IMR-90 (cell line): ENCODE data around the gene RAB9A. TPM values are rescaled to one million over a fixed set of nuclear protein-coding genes. Genes with fewer than 3 reads are reported as not detected.

Source experiments
- ATAC-seq: fragments of 200-7000 bp; cut with Tn5 transposase; 2 replicates; pipeline ENCODE4 v1.9.1; 2020; ENCODE audit warnings: low read depth, mild to moderate bottlenecking, moderate library complexity
- BruUV-seq: library from RNA; stranded (reverse); fragments of 400-500 nt; replicated peaks from 2 replicates; lab custom pipeline; 2021; lab: Mats Ljungman, UMichigan
- CTCF ChIA-PET: fragments of 300-600 bp; formaldehyde crosslinking; extraction: SDS; loops from one replicate; lab custom pipeline; 2021; ENCODE audit warnings: antibody characterized with exemption; lab: Yijun Ruan, JAX
- POLR2A ChIA-PET: fragments of 300-600 bp; sonication (Branson Sonifier 250); formaldehyde crosslinking; loops from one replicate; lab custom pipeline; 2022; ENCODE audit warnings: antibody characterized with exemption; ENCODE audit not compliant: unreplicated experiment; lab: Charles Lee
- DNase-seq: peaks from one replicate; pipeline ENCODE4 v3.0.0; 2013
- H2AFZ ChIP-seq: replicated peaks from 2 replicates; pipeline ENCODE3; 2013; ENCODE audit warnings: low read length, mild to moderate bottlenecking; ENCODE audit not compliant: poor library complexity
- H2AK5ac ChIP-seq: 2 replicates; pipeline ENCODE4 v1.6.1; 2013; ENCODE audit warnings: low read depth, low read length, inconsistent platforms
- H2AK9ac ChIP-seq: replicated peaks from 2 replicates; pipeline ENCODE3; 2013; ENCODE audit warnings: mild to moderate bottlenecking, low read depth, low read length, moderate library complexity; ENCODE audit not compliant: poor library complexity
- H2BK120ac ChIP-seq: 2 replicates; pipeline ENCODE4 v1.6.1; 2013; ENCODE audit warnings: low read depth, low read length, inconsistent platforms
- H2BK15ac ChIP-seq: 3 replicates; pipeline ENCODE4 v1.6.1; 2013; ENCODE audit warnings: low read depth, low read length, inconsistent platforms
- H2BK20ac ChIP-seq: 2 replicates; pipeline ENCODE4 v1.6.1; 2013; ENCODE audit warnings: low read depth, mild to moderate bottlenecking, inconsistent platforms, low read length, moderate library complexity
- H2BK5ac ChIP-seq: 2 replicates; pipeline ENCODE4 v1.6.1; 2013; ENCODE audit warnings: mild to moderate bottlenecking, low read depth, low read length, inconsistent platforms; ENCODE audit not compliant: poor library complexity, severe bottlenecking
- H3K14ac ChIP-seq: replicated peaks from 2 replicates; pipeline ENCODE4 v1.6.1; 2013; ENCODE audit warnings: low read depth, low read length, inconsistent platforms
- H3K18ac ChIP-seq: 2 replicates; pipeline ENCODE4 v1.6.1; 2013; ENCODE audit warnings: low read depth, low read length, control low read depth
- H3K23ac ChIP-seq: 2 replicates; pipeline ENCODE4 v1.6.1; 2013; ENCODE audit warnings: low read depth, low read length, inconsistent platforms
- H3K27ac ChIP-seq: 2 replicates; pipeline ENCODE4 v1.5.1; 2013; ENCODE audit warnings: mild to moderate bottlenecking, control low read depth, low read length; ENCODE audit not compliant: insufficient read depth
- H3K27me3 ChIP-seq: 2 replicates; pipeline ENCODE4 v1.6.1; 2013; ENCODE audit warnings: low read length; ENCODE audit not compliant: control insufficient read depth, insufficient read depth
- H3K36me3 ChIP-seq: 2 replicates; pipeline ENCODE4 v1.6.1; 2013; ENCODE audit warnings: low read length, mixed read lengths; ENCODE audit not compliant: control insufficient read depth, insufficient read depth
- H3K4ac ChIP-seq: 2 replicates; pipeline ENCODE4 v1.6.1; 2013; ENCODE audit warnings: low read depth, low read length, inconsistent platforms
- H3K4me1 ChIP-seq: 2 replicates; pipeline ENCODE4 v1.6.1; 2013; ENCODE audit warnings: low read length, mixed read lengths; ENCODE audit not compliant: control insufficient read depth, insufficient read depth
- H3K4me2 ChIP-seq: 2 replicates; pipeline ENCODE4 v1.6.1; 2013; ENCODE audit warnings: low read depth, mild to moderate bottlenecking, control low read depth, low read length, moderate library complexity
- H3K4me3 ChIP-seq: 2 replicates; pipeline ENCODE4 v1.5.1; 2013; ENCODE audit warnings: low read depth, mild to moderate bottlenecking, control low read depth, low read length, moderate library complexity; ENCODE audit not compliant: insufficient read depth
- H3K56ac ChIP-seq: 2 replicates; pipeline ENCODE4 v1.6.1; 2013; ENCODE audit warnings: low read length, inconsistent platforms; ENCODE audit not compliant: insufficient read depth; ENCODE audit errors: extremely low read depth
- H3K79me1 ChIP-seq, 2 experiments: 2 replicates each; pipeline ENCODE4 v1.6.1; 2013; ENCODE audit warnings: low read length in 2 of 2, inconsistent platforms in 1 of 2, low read depth in 1 of 2
- H3K9ac ChIP-seq: 2 replicates; pipeline ENCODE4 v1.6.1; 2013; ENCODE audit warnings: low read depth, low read length, control low read depth
- H3K9me1 ChIP-seq: 2 replicates; pipeline ENCODE4 v1.6.1; 2013; ENCODE audit warnings: low read length, inconsistent platforms; ENCODE audit not compliant: insufficient read depth
- H3K9me3 ChIP-seq: 2 replicates; pipeline ENCODE4 v1.6.1; 2013; ENCODE audit warnings: low read length; ENCODE audit not compliant: control insufficient read depth, insufficient read depth
- H4K20me1 ChIP-seq: 2 replicates; pipeline ENCODE4 v1.6.1; 2013; ENCODE audit warnings: low read length, inconsistent platforms; ENCODE audit not compliant: insufficient read depth
- H4K5ac ChIP-seq: 2 replicates; pipeline ENCODE4 v1.6.1; 2013; ENCODE audit warnings: mild to moderate bottlenecking, low read depth, low read length, control low read depth
- H4K8ac ChIP-seq, 2 experiments: 2 replicates each; pipeline ENCODE4 v1.6.1; 2013; ENCODE audit warnings: low read depth in 2 of 2, low read length in 2 of 2, control low read depth in 1 of 2, inconsistent platforms in 1 of 2
- H4K91ac ChIP-seq: 2 replicates; pipeline ENCODE4 v1.6.1; 2013; ENCODE audit warnings: low read depth, low read length, inconsistent platforms; ENCODE audit not compliant: insufficient read depth
- BHLHE40 ChIP-seq: fragments of 150-350 bp; IDR thresholded peaks from 2 replicates; pipeline ENCODE4 v1.6.1; 2016; ENCODE audit warnings: mild to moderate bottlenecking, low read depth, low read length
- CEBPB ChIP-seq: IDR thresholded peaks from 2 replicates; pipeline ENCODE4 v1.6.1; 2012; ENCODE audit warnings: low read depth, low read length, improper control_type of control experiment
- CHD1 ChIP-seq: IDR thresholded peaks from 2 replicates; pipeline ENCODE4 v1.6.1; 2012; ENCODE audit warnings: low read depth, low read length, improper control_type of control experiment
- CTCF ChIP-seq: conservative IDR thresholded peaks from 2 replicates; pipeline ENCODE4 v1.5.1; 2012; ENCODE audit warnings: mild to moderate bottlenecking, low read depth, low read length, improper control_type of control experiment
- FOS ChIP-seq: fragments of 150-350 bp; IDR thresholded peaks from 2 replicates; pipeline ENCODE4 v1.6.1; 2016; ENCODE audit warnings: low read depth, low read length
- MAFK ChIP-seq: IDR thresholded peaks from 2 replicates; pipeline ENCODE4 v1.6.1; 2012; ENCODE audit warnings: low read depth, low read length, improper control_type of control experiment
- MAZ ChIP-seq: IDR thresholded peaks from 2 replicates; pipeline ENCODE4 v1.6.1; 2012; ENCODE audit warnings: low read depth, mild to moderate bottlenecking, low read length, improper control_type of control experiment, moderate library complexity, borderline replicate concordance
- MXI1 ChIP-seq: IDR thresholded peaks from 2 replicates; pipeline ENCODE4 v1.6.1; 2012; ENCODE audit warnings: low read depth, mild to moderate bottlenecking, low read length, moderate library complexity, borderline replicate concordance
- NFE2L2 ChIP-seq: fragments of 150-350 bp; IDR thresholded peaks from 2 replicates; pipeline ENCODE4 v1.6.1; 2016; ENCODE audit warnings: low read depth, mild to moderate bottlenecking, low read length
- POLR2A ChIP-seq: IDR thresholded peaks from 2 replicates; pipeline ENCODE4 v1.6.1; 2012; ENCODE audit warnings: mild to moderate bottlenecking, low read depth, low read length
- RAD21 ChIP-seq: IDR thresholded peaks from 2 replicates; pipeline ENCODE4 v1.6.1; 2012; ENCODE audit warnings: low read length, improper control_type of control experiment
- RCOR1 ChIP-seq: IDR thresholded peaks from 2 replicates; pipeline ENCODE4 v1.6.1; 2012; ENCODE audit warnings: mild to moderate bottlenecking, low read length, improper control_type of control experiment; ENCODE audit not compliant: insufficient replicate concordance
- RFX5 ChIP-seq: IDR thresholded peaks from 2 replicates; pipeline ENCODE4 v1.8.0; 2012; ENCODE audit warnings: low read depth, mild to moderate bottlenecking, low read length, moderate library complexity
- SMC3 ChIP-seq: fragments of 150-350 bp; IDR thresholded peaks from 2 replicates; pipeline ENCODE4 v1.6.1; 2016; ENCODE audit warnings: low read depth, mild to moderate bottlenecking, antibody characterized with exemption, low read length, moderate library complexity
- WGBS, 2 experiments: methylation state at CpG; one replicate each; pipeline versions ENCODE4 v1.1.5 to v1.1.7; 2013; ENCODE audit warnings: missing lambda C conversion rate in 2 of 2; ENCODE audit not compliant: insufficient read length in 1 of 2; ENCODE audit errors: extremely low coverage in 2 of 2; 5-methylcytosine and 5-hydroxymethylcytosine counted together
- dilution Hi-C: fragments of 300-500 bp; cut with HindIII; formaldehyde crosslinking; loops from one replicate; pipeline ENCODE4 v1.14.3; 2018; ENCODE audit warnings: low sequenced_read_pairs; ENCODE audit not compliant: unreplicated experiment
- in situ Hi-C: fragments of 300-500 bp; cut with MboI; formaldehyde crosslinking; loops from 3 replicates; pipeline ENCODE4 v1.14.3; 2019; ENCODE audit warnings: low sequenced_read_pairs, inconsistent platforms, mixed read lengths
- intact Hi-C: fragments of 100-400 bp; cut with micrococcal nuclease; formaldehyde crosslinking; loops from 2 replicates; pipeline ENCODE4 v1.10.0; 2022
- polyA plus RNA-seq, 3 experiments: library from polyadenylated mRNA; depleted of rRNA; stranded (reverse); fragments of >200 nt; gene quantifications; 2 replicates each; pipeline ENCODE4 v1.2.3, GENCODE V29; 2012; ENCODE audit warnings: low replicate concordance in 1 of 3
- total RNA-seq: library from RNA; depleted of rRNA; stranded (reverse); fragments of >200 nt; gene quantifications from 2 replicates; pipeline ENCODE4 v1.2.3, GENCODE V29; 2012
- TF ChIP-seq, protein P1 (sequence below): fragments of 150-350 bp; IDR thresholded peaks from 2 replicates; pipeline ENCODE4 v1.6.1; 2016; ENCODE audit warnings: low read depth, mild to moderate bottlenecking, low read length, moderate library complexity, borderline replicate concordance
- TF ChIP-seq, protein P2 (sequence below): fragments of 150-350 bp; IDR thresholded peaks from 2 replicates; pipeline ENCODE4 v1.6.1; 2017; ENCODE audit warnings: mild to moderate bottlenecking, antibody characterized with exemption, low read length, low read depth

Gene RAB9A
- total and polyA plus RNA-seq, 2 of the 4 experiments (the other 2 are of a cell fraction), result 15.8 to 22.3 TPM

DNA sequence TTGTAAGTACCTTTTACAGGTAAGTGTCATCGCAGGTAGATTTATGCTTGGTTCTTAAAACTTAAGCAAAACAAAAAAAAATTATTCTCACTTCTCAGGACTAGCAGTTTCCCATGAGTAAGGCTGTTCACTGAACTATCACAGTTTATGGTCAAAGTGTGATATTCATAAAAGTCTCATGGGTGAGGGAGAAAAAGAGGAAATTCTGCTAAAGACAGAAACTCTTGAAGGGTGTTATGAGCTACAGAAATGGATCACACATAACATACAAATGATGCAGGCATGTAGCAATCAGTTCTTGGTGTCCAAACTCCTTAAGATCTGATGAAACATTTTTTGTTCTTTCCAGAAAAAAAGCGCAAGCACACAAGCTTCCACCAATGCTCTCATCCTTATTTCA, 8.5 kb downstream of the RAB9A start:
- Histone ChIP-seq H3K4me3 (no peak overlapping the region), H3K4me2 (no peak overlapping the region), H2BK15ac (no peak overlapping the region), H3K9me3 (no peaks in the 10 kb centered on the region), H3K23ac (no peak overlapping the region), H3K27me3 (no peaks in the 10 kb centered on the region; the same call in 1 of the 2 replicates), H2AK9ac (no peak overlapping the region), H3K4me1 (peaks cover 11% of the 10 kb centered on the region), H2BK5ac (no peak overlapping the region), H2AFZ (no peak overlapping the region), H2AK5ac (no peak overlapping the region), H4K91ac (no peak overlapping the region), H3K27ac (no peak overlapping the region), H2BK20ac (no peak overlapping the region), H4K8ac (no peak overlapping the region), H4K5ac (no peak overlapping the region), H3K9me1 (peaks cover 6% of the 10 kb centered on the region; the same call in 1 of the 2 replicates), H4K20me1 (peaks cover 67% of the 10 kb centered on the region), H3K36me3 (peaks cover 8% of the 10 kb centered on the region), H3K79me1 (peaks cover 24 to 54% of the 10 kb centered on the region in 2 experiments), H2BK120ac (no peak overlapping the region), H3K14ac (no peak overlapping the region), H3K18ac (no peak overlapping the region), H3K9ac (no peak overlapping the region), H3K4ac (no peak overlapping the region), H3K56ac (no peak overlapping the region)
- no peak for ATAC-seq
- no peak for DNase-seq
- CTCF ChIA-PET, result interaction anchor here (0.7 kb wide), 1 partner anchor 9 kb away, joined by 3 read pairs; the partner anchor contains the start of gene RAB9A
- no CpG with 5 or more reads among the region's 2 CpGs for WGBS, 2 experiments
- in situ Hi-C loops, result no loop called here
- TF ChIP-seq POLR2A (no peak), CHD1 (no peak), SMC3 (no peak), MAFK (no peak), RAD21 (no peak), MAZ (no peak), RCOR1 (no peak), MXI1 (no peak), NFE2L2 (no peak), FOS (no peak), CEBPB (no peak), BHLHE40 (no peak), CTCF (no peak), RFX5 (no peak)
- TF ChIP-seq, protein P1, sequence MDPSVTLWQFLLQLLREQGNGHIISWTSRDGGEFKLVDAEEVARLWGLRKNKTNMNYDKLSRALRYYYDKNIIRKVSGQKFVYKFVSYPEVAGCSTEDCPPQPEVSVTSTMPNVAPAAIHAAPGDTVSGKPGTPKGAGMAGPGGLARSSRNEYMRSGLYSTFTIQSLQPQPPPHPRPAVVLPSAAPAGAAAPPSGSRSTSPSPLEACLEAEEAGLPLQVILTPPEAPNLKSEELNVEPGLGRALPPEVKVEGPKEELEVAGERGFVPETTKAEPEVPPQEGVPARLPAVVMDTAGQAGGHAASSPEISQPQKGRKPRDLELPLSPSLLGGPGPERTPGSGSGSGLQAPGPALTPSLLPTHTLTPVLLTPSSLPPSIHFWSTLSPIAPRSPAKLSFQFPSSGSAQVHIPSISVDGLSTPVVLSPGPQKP, result no peak
- TF ChIP-seq, protein P2, sequence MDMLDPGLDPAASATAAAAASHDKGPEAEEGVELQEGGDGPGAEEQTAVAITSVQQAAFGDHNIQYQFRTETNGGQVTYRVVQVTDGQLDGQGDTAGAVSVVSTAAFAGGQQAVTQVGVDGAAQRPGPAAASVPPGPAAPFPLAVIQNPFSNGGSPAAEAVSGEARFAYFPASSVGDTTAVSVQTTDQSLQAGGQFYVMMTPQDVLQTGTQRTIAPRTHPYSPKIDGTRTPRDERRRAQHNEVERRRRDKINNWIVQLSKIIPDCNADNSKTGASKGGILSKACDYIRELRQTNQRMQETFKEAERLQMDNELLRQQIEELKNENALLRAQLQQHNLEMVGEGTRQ, result no peak
- BruUV-seq, result no TSS peak
- POLR2A ChIA-PET, result no interaction called here
- dilution Hi-C loops, result no loop called here
- intact Hi-C loops, result no loop called here
